H1 (cell line): Measurements from ENCODE around the gene TMEM156. TPM values are rescaled to one million over a fixed set of nuclear protein-coding genes. Genes with fewer than 3 reads are reported as not detected.

Experiments
- CTCF ChIA-PET: fragments of 300-600 bp; sonication (Branson Sonifier 250); formaldehyde crosslinking; loops from one replicate; lab custom pipeline; 2021; ENCODE audit not compliant: partially characterized antibody; lab: Charles Lee
- POLR2A ChIA-PET: fragments of 300-600 bp; sonication (Branson Sonifier 250); formaldehyde crosslinking; loops from one replicate; lab custom pipeline; 2021; ENCODE audit warnings: inconsistent platforms; ENCODE audit not compliant: partially characterized antibody; lab: Charles Lee
- DNase-seq, 2 experiments: peaks; one replicate each; pipeline versions ENCODE4 v3.0.0 to v3.0.0-alpha.2; 2010 to 2022; ENCODE audit warnings: low spot score in 2 of 2, low read depth in 1 of 2, mixed read lengths in 1 of 2
- FAIRE-seq: peaks from 2 replicates; lab custom pipeline; 2011; peaks lifted over from hg19 to GRCh38; lab: Jason Lieb, UNC
- H2AFZ ChIP-seq: 2 replicates; pipeline ENCODE4 v1.8.1; 2012; ENCODE audit warnings: low read length, inconsistent platforms
- H2AK5ac ChIP-seq: 2 replicates; pipeline ENCODE4 v1.6.1; 2013; ENCODE audit warnings: low read depth, low read length
- H2BK120ac ChIP-seq: replicated peaks from 2 replicates; pipeline ENCODE3; 2013; ENCODE audit warnings: low read depth, low read length, inconsistent platforms
- H2BK12ac ChIP-seq: 2 replicates; pipeline ENCODE4 v1.6.1; 2013; ENCODE audit warnings: low read depth, low read length
- H2BK15ac ChIP-seq: 2 replicates; pipeline ENCODE4 v1.6.1; 2013; ENCODE audit warnings: low read length
- H2BK20ac ChIP-seq: 2 replicates; pipeline ENCODE4 v1.6.1; 2013; ENCODE audit warnings: low read length
- H2BK5ac ChIP-seq: 2 replicates; pipeline ENCODE4 v1.6.1; 2013; ENCODE audit warnings: low read depth, low read length
- H3K14ac ChIP-seq: 2 replicates; pipeline ENCODE4 v1.6.1; 2013; ENCODE audit warnings: inconsistent platforms; ENCODE audit not compliant: insufficient read length
- H3K18ac ChIP-seq: 2 replicates; pipeline ENCODE4 v1.6.1; 2013; ENCODE audit warnings: low read length; ENCODE audit errors: extremely low read depth
- H3K23ac ChIP-seq: 2 replicates; pipeline ENCODE4 v1.6.1; 2013; ENCODE audit warnings: inconsistent platforms; ENCODE audit not compliant: insufficient read length
- H3K23me2 ChIP-seq: 2 replicates; pipeline ENCODE4 v1.6.1; 2013; ENCODE audit warnings: low read depth, low read length
- H3K27ac ChIP-seq: 2 replicates; pipeline ENCODE4 v1.6.1; 2011; ENCODE audit warnings: low read depth, low read length, inconsistent platforms
- H3K27me3 ChIP-seq, 4 experiments: replicated peaks in 1 of 4; 1 replicate in 1 of 4; 2 replicates in 3 of 4; pipeline versions ENCODE4 v1.6.1 to v1.8.1; 2011 to 2013; ENCODE audit warnings: low read length in 3 of 4, mild to moderate bottlenecking in 3 of 4, inconsistent platforms in 2 of 4, mixed read lengths in 2 of 4, moderate library complexity in 1 of 4; ENCODE audit not compliant: control insufficient read depth in 3 of 4, insufficient read depth in 3 of 4; ENCODE audit errors: extremely low read depth in 1 of 4
- H3K36me3 ChIP-seq, 4 experiments: 2 replicates each; pipeline versions ENCODE4 v1.6.1 to v1.8.1; 2011 to 2013; ENCODE audit warnings: mild to moderate bottlenecking in 4 of 4, low read length in 3 of 4, moderate library complexity in 2 of 4, control low read depth in 1 of 4, inconsistent platforms in 1 of 4; ENCODE audit not compliant: insufficient read depth in 4 of 4, control insufficient read depth in 2 of 4
- H3K4ac ChIP-seq: replicated peaks from 2 replicates; pipeline ENCODE3; 2013; ENCODE audit warnings: low read length, low read depth, mixed read lengths, inconsistent platforms; ENCODE audit not compliant: insufficient read length
- H3K4me1 ChIP-seq, 4 experiments: replicated peaks in 1 of 4; 1 replicate in 1 of 4; 2 replicates in 3 of 4; pipeline versions ENCODE4 v1.6.1 to v1.8.1; 2011 to 2013; ENCODE audit warnings: low read length in 3 of 4, inconsistent platforms in 2 of 4, mixed read lengths in 1 of 4; ENCODE audit not compliant: insufficient read depth in 4 of 4, control insufficient read depth in 3 of 4
- H3K4me2 ChIP-seq, 2 experiments: 2 replicates each; pipeline versions ENCODE4 v1.6.1 to v1.8.1; 2011 to 2013; ENCODE audit warnings: low read depth in 2 of 2, low read length in 2 of 2, control low read depth in 1 of 2, inconsistent platforms in 1 of 2, mild to moderate bottlenecking in 1 of 2; ENCODE audit not compliant: insufficient read depth in 1 of 2
- H3K4me3 ChIP-seq, 4 experiments: fragments of 200-600, 300-600 bp in 1 of 4; sonication (generic), shearing (Covaris generic), sonication (Bioruptor Twin) in 1 of 4; 2 replicates each; pipeline versions ENCODE4 v1.5.1 to v1.8.1; 2011 to 2016; ENCODE audit warnings: low read length in 4 of 4, low read depth in 3 of 4, control low read depth in 2 of 4, inconsistent platforms in 2 of 4, mild to moderate bottlenecking in 2 of 4, mixed read lengths in 1 of 4, moderate library complexity in 1 of 4; ENCODE audit not compliant: insufficient read depth in 2 of 4; ENCODE audit errors: extremely low read depth in 1 of 4
- H3K56ac ChIP-seq: replicated peaks from 2 replicates; pipeline ENCODE3; 2013; ENCODE audit warnings: low read depth, mild to moderate bottlenecking, mixed read lengths, low read length, inconsistent platforms; ENCODE audit not compliant: insufficient read length
- H3K79me1 ChIP-seq: 2 replicates; pipeline ENCODE4 v1.6.1; 2013; ENCODE audit warnings: low read depth, low read length, control low read depth
- H3K79me2 ChIP-seq, 2 experiments: 2 replicates each; pipeline versions ENCODE4 v1.6.1 to v1.8.1; 2012 to 2013; ENCODE audit warnings: low read length in 2 of 2, mild to moderate bottlenecking in 2 of 2, inconsistent platforms in 1 of 2; ENCODE audit not compliant: insufficient read depth in 2 of 2, control insufficient read depth in 1 of 2
- H3K9ac ChIP-seq, 4 experiments: replicated peaks in 1 of 4; 1 replicate in 1 of 4; 2 replicates in 3 of 4; pipeline versions ENCODE4 v1.6.1 to v1.8.1; 2011 to 2013; ENCODE audit warnings: low read depth in 3 of 4, low read length in 3 of 4, control low read depth in 2 of 4, mild to moderate bottlenecking in 2 of 4, moderate library complexity in 2 of 4, inconsistent platforms in 1 of 4; ENCODE audit errors: extremely low read depth in 1 of 4
- H3K9me3 ChIP-seq, 2 experiments: 2 replicates each; pipeline versions ENCODE4 v1.6.1 to v1.8.1; 2012 to 2013; ENCODE audit warnings: mild to moderate bottlenecking in 2 of 2, moderate library complexity in 2 of 2, control low read depth in 1 of 2, inconsistent platforms in 1 of 2, low read depth in 1 of 2, low read length in 1 of 2, mixed read lengths in 1 of 2; ENCODE audit not compliant: insufficient read depth in 2 of 2
- H4K20me1 ChIP-seq, 2 experiments: replicated peaks in 1 of 2; 2 replicates each; pipeline versions ENCODE3 to v1.8.1; 2011 to 2013; ENCODE audit warnings: inconsistent platforms in 2 of 2, low read length in 2 of 2, mild to moderate bottlenecking in 1 of 2; ENCODE audit not compliant: insufficient read depth in 2 of 2, control insufficient read depth in 1 of 2
- H4K5ac ChIP-seq: 2 replicates; pipeline ENCODE4 v1.6.1; 2013; ENCODE audit warnings: low read length, low read depth, mixed read lengths, inconsistent platforms; ENCODE audit not compliant: insufficient read length
- H4K8ac ChIP-seq: 2 replicates; pipeline ENCODE4 v1.8.0; 2013; ENCODE audit warnings: mild to moderate bottlenecking, moderate library complexity, low read length, inconsistent platforms; ENCODE audit not compliant: insufficient read depth; ENCODE audit errors: extremely low read depth
- H4K91ac ChIP-seq: replicated peaks from 2 replicates; pipeline ENCODE3; 2013; ENCODE audit warnings: low read length, mixed read lengths, inconsistent platforms; ENCODE audit not compliant: insufficient read length
- SRF ChIP-seq: IDR thresholded peaks from 2 replicates; pipeline ENCODE4 v1.6.1; 2011; ENCODE audit warnings: mild to moderate bottlenecking, low read depth, low read length, moderate library complexity
- WGBS, 2 experiments: shearing (Covaris generic) in 1 of 2; methylation state at CpG; one replicate each; pipeline versions ENCODE4 v1.1.6 to v1.1.7; 2013 to 2015; ENCODE audit warnings: low lambda C conversion rate in 2 of 2, mixed read lengths in 2 of 2, inconsistent platforms in 1 of 2, low coverage in 1 of 2, missing lambda C conversion rate in 1 of 2; ENCODE audit not compliant: insufficient replicate concordance in 2 of 2, insufficient coverage in 1 of 2, insufficient read length in 1 of 2; ENCODE audit errors: extremely low coverage in 1 of 2, missing lambda C conversion rate in 1 of 2; 5-methylcytosine and 5-hydroxymethylcytosine counted together
- polyA plus RNA-seq, 7 experiments: library from polyadenylated mRNA; depleted of rRNA in 3 of 7; stranded (reverse) in 5 of 7; unstranded in 2 of 7; fragments of >200 nt in 5 of 7; fragments of 200-250 nt in 2 of 7; gene quantifications; 1 replicate in 5 of 7; 2 replicates in 1 of 7; 4 replicates in 1 of 7; pipeline versions ENCODE4 v1.2.1 to v1.2.3, GENCODE V29; 2011 to 2013; ENCODE audit warnings: missing spikeins in 2 of 7, mixed read lengths in 2 of 7
- total RNA-seq: library from RNA; stranded (reverse); fragmentation: NEBNext Ultra II Directional; extraction: Animal tissue kit (Norgen Biotek cat#: 25700); gene quantifications from 2 replicates; pipeline ENCODE4 v1.2.1, GENCODE V29; 2021

TMEM156 gene
- total and polyA plus RNA-seq, 2 of the 8 experiments (the other 6 are each of a cell fraction or from before 2014, with no cell fraction given), result not detected

DNA sequence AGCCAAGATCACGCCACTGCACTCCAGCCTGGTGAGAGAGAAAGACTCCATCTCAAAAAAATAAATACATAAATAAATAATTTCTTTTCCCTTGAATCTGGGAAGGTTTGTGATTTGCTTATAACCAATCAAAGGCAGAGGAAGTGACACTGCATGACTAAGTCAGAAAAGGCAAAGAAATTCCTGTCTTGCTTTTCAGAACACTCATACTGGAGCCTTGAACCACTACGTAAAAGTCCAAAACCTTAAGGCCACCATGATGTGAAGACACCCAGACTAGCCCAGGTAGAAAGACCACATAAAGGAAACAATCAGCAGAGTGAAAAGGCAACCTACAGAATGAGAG, 36.6 kb downstream of the TMEM156 start:
- Histone ChIP-seq H3K4ac (no peak overlapping the region), H4K8ac (no peak overlapping the region), H2BK12ac (no peak overlapping the region), H3K18ac (no peak overlapping the region), H3K9me3 (peaks cover 4 to 6% of the 10 kb centered on the region in 2 experiments; a peak in 3 of 4 replicates), H3K4me3 (no peak overlapping the region), H2BK120ac (no peak overlapping the region), H4K5ac (no peak overlapping the region), H3K4me1 (no peaks in the 10 kb centered on the region), H2BK15ac (no peak overlapping the region), H3K36me3 (no peaks in the 10 kb centered on the region), H3K27me3 (no peaks in the 10 kb centered on the region), H3K27ac (no peak overlapping the region), H4K20me1 (no peaks in the 10 kb centered on the region), H3K9ac (no peak overlapping the region), H3K4me2 (no peak overlapping the region), H4K91ac (no peak overlapping the region), H3K79me1 (no peaks in the 10 kb centered on the region), H3K23ac (no peak overlapping the region), H3K23me2 (no peaks in the 10 kb centered on the region), H2AK5ac (no peak overlapping the region)
- 100% methylated on average over 2 of the region's 2 CpGs; no CpG with 5 or more reads in 1 of the 2 experiments for WGBS, 2 experiments
- no peak for DNase-seq
- CTCF ChIA-PET, result no interaction called here
- TF ChIP-seq SRF, result no peak
- TF ChIP-seq, all 59 proteins: peak for 0
- H2BK20ac ChIP-seq, result no peak overlapping the region
- no peak overlapping the region for H3K14ac ChIP-seq
- H2BK5ac ChIP-seq, result no peak overlapping the region
- H3K79me2 ChIP-seq, result no peaks in the 10 kb centered on the region
- no peak overlapping the region for H2AFZ ChIP-seq
- no peak for FAIRE-seq
- POLR2A ChIA-PET, result no interaction called here
- no peak overlapping the region for H3K56ac ChIP-seq
